IPS-NIHi7 (cell line): ENCODE data around the gene UBAP1.
"Not testable (repeated sequence)": the region's sequence is repeated elsewhere in the genome, so short reads cannot be mapped to it uniquely, and the experiment has no call there.

ENCODE experiments used
- DNase-seq: peaks from one replicate; pipeline ENCODE4 v3.0.0; 2012; ENCODE audit warnings: mixed read lengths; ENCODE audit errors: extremely low spot score

UBAP1 gene

GRCh38 chr9:34259315-34259714, 80.5 kb downstream of the UBAP1 start:
- no peak for DNase-seq

- DNase-seq: no peak
These were observed 84.1 kb downstream of the UBAP1 start for GRCh38 chr9:34262971-34263370.

- DNase-seq: no peak
These were observed 88.8 kb downstream of the UBAP1 start for GRCh38 chr9:34267660-34268059.

- no peak for DNase-seq
These were observed 92.6 kb downstream of the UBAP1 start for GRCh38 chr9:34271265-34272006.

GRCh38 chr9:34272101-34272541, 93.3 kb downstream of the UBAP1 start:
- DNase-seq: no peak

- DNase-seq: not testable (repeated sequence)
These were observed 94.7 kb downstream of the UBAP1 start for GRCh38 chr9:34273588-34273987.

- DNase-seq: no peak
These were observed 97.0 kb downstream of the UBAP1 start for GRCh38 chr9:34275811-34276210.

GRCh38 chr9:34276772-34277171, 97.9 kb downstream of the UBAP1 start:
- DNase-seq: no peak

GRCh38 chr9:34279411-34279810, 100.6 kb downstream of the UBAP1 start:
- no peak for DNase-seq

- no peak for DNase-seq
These were observed 103.3 kb downstream of the UBAP1 start for GRCh38 chr9:34282096-34282495.

- DNase-seq: no peak
These were observed 110.3 kb downstream of the UBAP1 start for GRCh38 chr9:34289159-34289558.

GRCh38 chr9:34291023-34291422, 112.2 kb downstream of the UBAP1 start:
- DNase-seq: no peak

- no peak for DNase-seq
These were observed 112.6 kb downstream of the UBAP1 start for GRCh38 chr9:34291423-34291822.

GRCh38 chr9:34292552-34292951, 113.7 kb downstream of the UBAP1 start:
- no peak for DNase-seq

- DNase-seq: not testable (repeated sequence)
These were observed 122.2 kb downstream of the UBAP1 start for GRCh38 chr9:34301064-34301463.
